Retinal pigment epithelial cell (primary cell): ENCODE data around the gene TSEN2.
"Not testable (repeated sequence)": the region's sequence is repeated elsewhere in the genome, so short reads cannot be mapped to it uniquely, and the experiment has no call there.

Experiments used
- DNase-seq: peaks from one replicate; pipeline ENCODE4 v3.0.0-alpha.2; 2010; ENCODE audit warnings: low read depth
- H3K4me3 ChIP-seq: 2 replicates; pipeline ENCODE4 v1.5.1; 2011; ENCODE audit warnings: mild to moderate bottlenecking, low read length, control low read depth, moderate library complexity
- CTCF ChIP-seq: conservative IDR thresholded peaks from 2 replicates; pipeline ENCODE4 v1.5.1; 2011; ENCODE audit warnings: low read depth, low read length, control low read depth, inconsistent platforms

TSEN2 gene

GRCh38 chr3:12447075-12447474 lies 37.2 kb upstream of the TSEN2 start:
- TF ChIP-seq CTCF: no peak

DNA sequence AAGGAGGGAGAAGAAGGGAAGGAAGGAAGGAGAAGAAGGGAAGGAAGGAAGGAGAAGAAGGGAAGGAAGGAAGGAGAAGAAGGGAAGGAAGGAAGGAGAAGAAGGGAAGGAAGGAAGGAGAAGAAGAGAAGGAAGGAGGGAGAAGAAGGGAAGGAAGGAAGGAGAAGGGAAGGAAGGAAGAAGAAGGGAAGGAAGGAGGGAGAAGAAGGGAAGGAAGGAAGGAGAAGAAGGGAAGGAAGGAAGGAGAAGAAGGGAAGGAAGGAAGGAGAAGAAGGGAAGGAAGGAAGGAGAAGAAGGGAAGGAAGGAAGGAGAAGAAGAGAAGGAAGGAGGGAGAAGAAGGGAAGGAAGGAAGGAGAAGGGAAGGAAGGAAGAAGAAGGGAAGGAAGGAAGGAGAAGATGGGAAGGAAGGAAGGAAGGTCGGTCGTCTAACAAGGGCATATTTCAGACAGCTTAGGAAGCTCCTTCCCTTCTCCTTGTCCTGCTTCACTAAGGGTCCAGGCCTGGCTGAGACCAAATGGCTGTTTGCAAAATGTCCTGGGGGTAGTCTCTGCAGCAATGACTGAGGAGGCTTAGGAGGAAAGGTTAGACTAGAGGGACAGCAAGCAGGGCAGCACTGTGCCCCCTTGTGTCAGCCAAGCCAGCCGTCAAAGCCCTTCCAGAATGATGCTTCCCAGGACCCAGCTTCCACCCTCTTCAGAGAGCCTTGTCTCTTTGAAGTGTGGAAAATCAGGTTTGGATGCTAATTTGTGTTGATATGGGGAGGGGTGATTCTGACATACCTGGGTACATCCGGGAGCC lies 35.7 kb upstream of the TSEN2 start:
- H3K4me3 ChIP-seq, DNase-seq: not testable (repeated sequence)

More at GRCh38 chr3:12447075-12447474, 37.2 kb upstream of the TSEN2 start:
- no peak for DNase-seq
- no peak overlapping the region for H3K4me3 ChIP-seq

GRCh38 chr3:12449889-12450682 lies 34.2 kb upstream of the TSEN2 start:
- no peak for TF ChIP-seq CTCF
- H3K4me3 ChIP-seq: no peak overlapping the region
- no peak for DNase-seq

DNA sequence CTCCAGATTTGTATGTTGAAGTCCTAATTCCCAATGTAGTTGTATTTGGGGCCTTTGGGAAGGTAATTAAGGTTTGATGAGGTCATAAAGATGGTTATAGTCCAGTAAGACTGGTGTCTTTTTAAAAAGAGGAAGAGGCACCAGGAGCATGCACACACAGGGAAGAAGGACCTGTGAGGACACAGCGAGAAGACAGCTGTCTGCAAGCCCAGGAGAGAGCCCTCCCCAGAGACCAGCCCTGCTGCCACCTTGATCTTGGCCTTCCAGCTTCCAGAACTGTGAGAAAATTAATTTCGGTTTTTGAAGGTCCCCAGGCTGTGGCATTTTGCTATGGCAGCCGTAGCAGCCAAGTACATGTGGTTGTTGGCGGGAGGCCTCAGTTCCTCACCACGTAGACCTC lies 32.8 kb upstream of the TSEN2 start:
- no peak for DNase-seq
- no peak overlapping the region for H3K4me3 ChIP-seq
- TF ChIP-seq CTCF: no peak

GRCh38 chr3:12451960-12452359 lies 32.3 kb upstream of the TSEN2 start:
- DNase-seq: no peak
- TF ChIP-seq CTCF: no peak
- no peak overlapping the region for H3K4me3 ChIP-seq

DNA sequence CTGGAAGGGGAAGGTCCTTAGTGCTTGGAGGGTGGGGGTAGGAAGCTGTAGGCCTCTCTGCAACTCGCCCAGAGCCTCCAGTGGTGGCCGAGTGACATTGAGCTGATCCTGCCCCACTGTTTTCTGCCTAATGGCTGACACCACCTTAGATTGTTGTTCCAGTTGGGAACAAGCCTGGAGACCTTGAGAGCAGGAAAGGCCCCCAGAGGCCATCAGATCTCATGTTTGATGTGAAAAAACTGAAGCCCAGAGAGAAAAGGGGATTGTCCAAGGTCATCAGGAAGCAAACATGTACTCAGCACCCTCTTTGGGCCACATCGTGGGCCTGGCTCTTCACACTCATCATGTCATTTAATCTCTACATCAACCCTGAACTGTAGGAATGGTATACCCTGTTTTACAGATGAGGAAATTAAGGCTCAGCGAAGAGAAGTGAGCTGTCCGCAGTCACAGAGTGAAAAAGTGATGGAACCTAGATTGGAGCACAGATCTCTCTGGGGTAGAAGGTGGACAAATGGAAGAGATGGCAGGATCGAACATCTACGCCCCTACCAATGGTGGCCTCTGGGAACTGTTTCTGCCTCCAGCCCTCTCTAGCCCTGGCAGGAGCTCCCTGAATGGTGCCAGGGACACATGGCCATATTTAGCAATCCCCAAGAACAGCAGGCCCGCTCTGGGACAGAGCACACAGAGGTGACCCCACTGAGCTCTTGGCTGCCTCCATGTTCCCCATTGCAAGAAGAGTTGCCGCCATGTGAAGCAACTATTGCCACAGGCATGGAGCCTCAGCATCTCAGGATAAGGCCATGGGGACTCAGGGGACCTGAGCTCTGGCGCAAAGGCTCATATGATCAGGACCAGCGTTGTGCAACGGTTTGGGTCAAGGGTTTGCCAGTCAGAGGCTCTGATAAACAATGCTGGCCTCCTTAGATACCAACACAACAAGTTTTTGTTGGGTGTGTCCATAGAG lies 31.6 kb upstream of the TSEN2 start:
- no peak overlapping the region for H3K4me3 ChIP-seq
- TF ChIP-seq CTCF: no peak
- DNase-seq: no peak
